Ishikawa (cell line): ENCODE measurements around the gene MID1.

Experiments used
- CREB1 ChIP-seq: IDR thresholded peaks from 2 replicates; pipeline ENCODE4 v1.6.1; 2012; ENCODE audit warnings: low read depth
- EGR1 ChIP-seq: IDR thresholded peaks from 2 replicates; pipeline ENCODE4 v1.6.1; 2012
- EP300 ChIP-seq: IDR thresholded peaks from 2 replicates; pipeline ENCODE4 v1.6.1; 2012; ENCODE audit warnings: borderline replicate concordance
- FOXM1 ChIP-seq: IDR thresholded peaks from 2 replicates; pipeline ENCODE4 v1.6.1; 2012; ENCODE audit warnings: low read depth, borderline replicate concordance
- NFIC ChIP-seq: IDR thresholded peaks from 2 replicates; pipeline ENCODE4 v1.6.1; 2012
- RAD21 ChIP-seq: IDR thresholded peaks from 2 replicates; pipeline ENCODE4 v1.6.1; 2012; ENCODE audit warnings: low read depth
- TAF1 ChIP-seq: IDR thresholded peaks from 2 replicates; pipeline ENCODE4 v1.6.1; 2012; ENCODE audit warnings: low read depth, mild to moderate bottlenecking
- TCF12 ChIP-seq: IDR thresholded peaks from 2 replicates; pipeline ENCODE4 v1.6.1; 2012; ENCODE audit warnings: low read depth
- YY1 ChIP-seq: IDR thresholded peaks from 2 replicates; pipeline ENCODE4 v1.6.1; 2012; ENCODE audit warnings: low read depth
- TF ChIP-seq, protein P1 (sequence below): IDR thresholded peaks from 2 replicates; pipeline ENCODE4 v1.6.1; 2012

DNA sequence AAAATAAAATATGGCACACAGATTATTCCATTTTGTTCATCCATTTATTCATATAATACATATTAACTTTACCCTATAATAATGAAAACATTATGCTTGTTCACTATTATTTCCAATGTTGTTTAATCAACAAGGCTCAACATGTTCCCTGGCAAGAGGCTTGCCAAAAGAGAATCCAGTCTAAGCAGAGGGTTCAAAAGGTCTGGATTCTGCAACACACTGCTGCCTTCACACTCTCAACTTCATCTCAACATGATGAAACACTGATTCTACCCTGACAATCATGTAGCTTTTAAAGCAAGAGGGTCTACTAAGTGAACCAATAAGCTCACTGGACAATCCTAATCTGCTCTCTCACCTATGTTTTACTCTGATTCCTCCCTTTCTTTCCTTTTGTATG, 101.1 kb downstream of the MID1 start:
- TF ChIP-seq YY1: no peak
- no peak for TF ChIP-seq NFIC
- no peak for TF ChIP-seq FOXM1
- no peak for TF ChIP-seq RAD21
- no peak for TF ChIP-seq EGR1
- no peak for TF ChIP-seq EP300
- no peak for TF ChIP-seq TCF12
- no peak for TF ChIP-seq CREB1
- TF ChIP-seq, protein P1, sequence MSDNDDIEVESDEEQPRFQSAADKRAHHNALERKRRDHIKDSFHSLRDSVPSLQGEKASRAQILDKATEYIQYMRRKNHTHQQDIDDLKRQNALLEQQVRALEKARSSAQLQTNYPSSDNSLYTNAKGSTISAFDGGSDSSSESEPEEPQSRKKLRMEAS: no peak
- TF ChIP-seq TAF1: no peak
